ENCODE measurements around the gene DSCAM. TPM values are rescaled to one million over a fixed set of nuclear protein-coding genes. Genes with fewer than 3 reads are reported as not detected.

DSCAM gene
- total and polyA plus RNA-seq, 2 donors (not counting 1 experiment from before 2014, with no cell fraction given) = not detected

DNA sequence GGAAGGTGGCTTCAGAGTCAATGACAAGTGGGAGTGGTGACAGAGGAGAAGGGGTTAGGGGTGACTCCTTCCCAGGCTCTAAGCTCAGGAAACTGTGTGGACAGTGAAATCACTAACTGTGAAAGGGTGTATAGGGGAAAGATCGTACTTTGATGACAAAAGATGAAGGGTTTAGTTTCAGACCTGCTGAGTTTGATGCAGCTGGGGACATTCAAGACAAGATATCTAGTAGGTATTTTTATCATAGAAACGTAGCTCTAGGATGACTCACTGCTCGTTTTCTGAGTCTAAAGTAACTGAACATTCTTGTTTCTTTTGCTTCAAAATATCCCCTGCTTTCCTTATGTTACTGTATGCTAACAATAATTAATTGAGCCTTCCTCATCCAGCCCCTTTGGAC, 830.7 kb downstream of the DSCAM start:
- no peak overlapping the region for H3K27ac Mint-ChIP-seq
- 74% methylated on average over 2 of the region's 3 CpGs for WGBS (ENCODE audit: insufficient coverage)

GRCh38 chr21:40015818-40016217, 831.1 kb downstream of the DSCAM start:
- Mint-ChIP-seq H3K27ac (no peak overlapping the region), H3K9me3 (ENCODE audit: insufficient read depth) (peaks cover 11% of the 10 kb centered on the region), H3K4me3 (no peak overlapping the region), H3K27me3 (no peaks in the 10 kb centered on the region), H3K4me1 (no peaks in the 10 kb centered on the region)
- ChIA-PET POLR2A (no interaction called here), CTCF (no interaction called here)
- H3K27me3 ChIP-seq (replicated peaks in 1 of 4; ENCODE audit: control extremely low read depth in 1 of 4, control insufficient read depth in 3 of 4, insufficient read depth in 4 of 4, low read length in 3 of 4) = no peaks in the 10 kb centered on the region
- H3K4me3 ChIP-seq (ENCODE audit: control extremely low read depth in 1 of 5, extremely low read depth in 1 of 5, insufficient read depth in 1 of 5, low read depth in 2 of 5, low read length in 4 of 5) = no peak overlapping the region
- no peak for TF ChIP-seq EZH2 (IDR thresholded peaks at IDR 0.05; ENCODE audit: borderline replicate concordance, insufficient read depth, low read depth, low read length, poor library complexity, severe bottlenecking)
- TF ChIP-seq, protein P1, sequence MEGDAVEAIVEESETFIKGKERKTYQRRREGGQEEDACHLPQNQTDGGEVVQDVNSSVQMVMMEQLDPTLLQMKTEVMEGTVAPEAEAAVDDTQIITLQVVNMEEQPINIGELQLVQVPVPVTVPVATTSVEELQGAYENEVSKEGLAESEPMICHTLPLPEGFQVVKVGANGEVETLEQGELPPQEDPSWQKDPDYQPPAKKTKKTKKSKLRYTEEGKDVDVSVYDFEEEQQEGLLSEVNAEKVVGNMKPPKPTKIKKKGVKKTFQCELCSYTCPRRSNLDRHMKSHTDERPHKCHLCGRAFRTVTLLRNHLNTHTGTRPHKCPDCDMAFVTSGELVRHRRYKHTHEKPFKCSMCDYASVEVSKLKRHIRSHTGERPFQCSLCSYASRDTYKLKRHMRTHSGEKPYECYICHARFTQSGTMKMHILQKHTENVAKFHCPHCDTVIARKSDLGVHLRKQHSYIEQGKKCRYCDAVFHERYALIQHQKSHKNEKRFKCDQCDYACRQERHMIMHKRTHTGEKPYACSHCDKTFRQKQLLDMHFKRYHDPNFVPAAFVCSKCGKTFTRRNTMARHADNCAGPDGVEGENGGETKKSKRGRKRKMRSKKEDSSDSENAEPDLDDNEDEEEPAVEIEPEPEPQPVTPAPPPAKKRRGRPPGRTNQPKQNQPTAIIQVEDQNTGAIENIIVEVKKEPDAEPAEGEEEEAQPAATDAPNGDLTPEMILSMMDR (IDR thresholded peaks at IDR 0.05) = no peak
- no peaks in the 10 kb centered on the region for H3K36me3 ChIP-seq (replicated peaks in 1 of 2; ENCODE audit: control extremely low read depth in 1 of 2, control insufficient read depth in 1 of 2, extremely low read depth in 1 of 2, insufficient read depth in 2 of 2, low read length in 1 of 2)
- no peak overlapping the region for H2AFZ ChIP-seq (ENCODE audit: insufficient read depth, low read depth, low read length, poor library complexity, severe bottlenecking)
- H3K9me3 ChIP-seq (ENCODE audit: control extremely low read depth in 1 of 3, control insufficient read depth in 2 of 3, insufficient read depth in 1 of 3, low read length in 2 of 3) = peaks cover 0 to 35% (median 0%) of the 10 kb centered on the region in 3 donors
- no peak overlapping the region for H3K9ac ChIP-seq (ENCODE audit: low read length)
- WGBS (ENCODE audit: insufficient coverage) = 49% methylated on average over 3 of the region's 3 CpGs
- intact Hi-C loops (cut with micrococcal nuclease) = no loop called here
- DNase-seq (no peak), ATAC-seq (ENCODE audit: low read depth) (no peak)
- no peak overlapping the region for H3K27ac ChIP-seq (ENCODE audit: low read length in 2 of 2)
- no peaks in the 10 kb centered on the region for H3K4me1 ChIP-seq (ENCODE audit: control insufficient read depth in 2 of 2, insufficient read depth in 2 of 2, low read length in 2 of 2)
- no peak overlapping the region for H3K4me2 ChIP-seq (replicated peaks; ENCODE audit: low read depth, low read length, poor library complexity, severe bottlenecking)
- H4K20me1 ChIP-seq (ENCODE audit: control insufficient read depth, insufficient read depth, low read length, poor library complexity, severe bottlenecking) = no peaks in the 10 kb centered on the region
- H3K79me2 ChIP-seq (ENCODE audit: control insufficient read depth, insufficient read depth, low read length) = no peaks in the 10 kb centered on the region

More for the DNA sequence above, 830.7 kb downstream of the DSCAM start:
- ATAC-seq (ENCODE audit: low read depth) (no peak), DNase-seq (no peak)
- no peaks in the 10 kb centered on the region for H4K20me1 ChIP-seq (ENCODE audit: control insufficient read depth, insufficient read depth, low read length, poor library complexity, severe bottlenecking)
- Mint-ChIP-seq H3K27me3 (no peaks in the 10 kb centered on the region), H3K4me1 (no peaks in the 10 kb centered on the region), H3K4me3 (no peak overlapping the region), H3K9me3 (ENCODE audit: insufficient read depth) (peaks cover 11% of the 10 kb centered on the region)
- no peak overlapping the region for H3K27ac ChIP-seq (ENCODE audit: low read length in 2 of 2)
- no peaks in the 10 kb centered on the region for H3K79me2 ChIP-seq (ENCODE audit: control insufficient read depth, insufficient read depth, low read length)
- no peaks in the 10 kb centered on the region for H3K4me1 ChIP-seq (ENCODE audit: control insufficient read depth in 2 of 2, insufficient read depth in 2 of 2, low read length in 2 of 2)
- ChIA-PET CTCF (no interaction called here), POLR2A (no interaction called here)
- no peak overlapping the region for H3K4me3 ChIP-seq (ENCODE audit: control extremely low read depth in 1 of 5, extremely low read depth in 1 of 5, insufficient read depth in 1 of 5, low read depth in 2 of 5, low read length in 4 of 5)
- H2AFZ ChIP-seq (ENCODE audit: insufficient read depth, low read depth, low read length, poor library complexity, severe bottlenecking) = no peak overlapping the region
- H3K4me2 ChIP-seq (replicated peaks; ENCODE audit: low read depth, low read length, poor library complexity, severe bottlenecking) = no peak overlapping the region
- TF ChIP-seq, protein P1 (IDR thresholded peaks at IDR 0.05) = no peak
- no peak for TF ChIP-seq EZH2 (IDR thresholded peaks at IDR 0.05; ENCODE audit: borderline replicate concordance, insufficient read depth, low read depth, low read length, poor library complexity, severe bottlenecking)
- H3K9me3 ChIP-seq (ENCODE audit: control extremely low read depth in 1 of 3, control insufficient read depth in 2 of 3, insufficient read depth in 1 of 3, low read length in 2 of 3) = peaks cover 0 to 36% (median 0%) of the 10 kb centered on the region in 3 donors
- intact Hi-C loops (cut with micrococcal nuclease) = no loop called here
- H3K27me3 ChIP-seq (replicated peaks in 1 of 4; ENCODE audit: control extremely low read depth in 1 of 4, control insufficient read depth in 3 of 4, insufficient read depth in 4 of 4, low read length in 3 of 4) = no peaks in the 10 kb centered on the region
- no peak overlapping the region for H3K9ac ChIP-seq (ENCODE audit: low read length)
- H3K36me3 ChIP-seq (replicated peaks in 1 of 2; ENCODE audit: control extremely low read depth in 1 of 2, control insufficient read depth in 1 of 2, extremely low read depth in 1 of 2, insufficient read depth in 2 of 2, low read length in 1 of 2) = no peaks in the 10 kb centered on the region
